ENCODE data around the gene ADAMTSL4. TPM values are rescaled to one million over a fixed set of nuclear protein-coding genes. Genes with fewer than 3 reads are reported as not detected.

The ADAMTSL4 gene
- total RNA-seq, 2 donors from 2014 or later: 6.9 to 9.5 TPM

- no peak for ATAC-seq
- DNase-seq: no peak
- intact Hi-C loops (cut with DNase I, micrococcal nuclease): loop anchor here in 1 of 2 donors (10.0 kb wide), 1 partner anchor 56 kb away; no protein-coding TSS in a partner anchor
Measured at GRCh38 chr1:150530491-150531159, 18.6 kb upstream of the ADAMTSL4 start.

DNA sequence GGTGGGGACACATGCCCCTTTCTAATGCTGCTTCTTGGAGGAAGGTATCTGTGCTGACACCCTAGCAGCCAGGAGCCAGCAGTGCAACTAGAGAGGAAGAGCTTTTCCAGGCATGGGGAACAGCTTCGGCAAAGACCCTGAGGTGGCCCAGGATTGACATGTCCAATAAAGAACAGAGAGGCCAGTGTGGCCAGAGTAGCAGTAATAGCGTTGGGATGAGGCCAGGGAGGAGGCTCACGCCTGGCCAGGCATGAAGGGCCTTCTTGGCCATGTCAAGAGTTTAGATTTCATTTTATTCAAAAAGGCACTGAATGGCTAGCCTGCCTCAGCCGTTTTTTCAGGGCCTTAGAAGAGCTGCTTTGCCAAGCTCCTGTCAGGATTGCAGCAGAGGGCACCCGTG is 16.3 kb upstream of the ADAMTSL4 start:
- intact Hi-C loops (cut with DNase I, micrococcal nuclease): loop anchor here in 1 of 2 donors (10.0 kb wide), 1 partner anchor 58 kb away; no protein-coding TSS in a partner anchor
- no peak for ATAC-seq
- no peak for DNase-seq

GRCh38 chr1:150534002-150534401 is 15.2 kb upstream of the ADAMTSL4 start:
- intact Hi-C loops (cut with DNase I, micrococcal nuclease): loop anchor here in 1 of 2 donors (10.0 kb wide), 1 partner anchor 59 kb away; no protein-coding TSS in a partner anchor
- ATAC-seq: peak; percentile 2
- no peak for DNase-seq

DNA sequence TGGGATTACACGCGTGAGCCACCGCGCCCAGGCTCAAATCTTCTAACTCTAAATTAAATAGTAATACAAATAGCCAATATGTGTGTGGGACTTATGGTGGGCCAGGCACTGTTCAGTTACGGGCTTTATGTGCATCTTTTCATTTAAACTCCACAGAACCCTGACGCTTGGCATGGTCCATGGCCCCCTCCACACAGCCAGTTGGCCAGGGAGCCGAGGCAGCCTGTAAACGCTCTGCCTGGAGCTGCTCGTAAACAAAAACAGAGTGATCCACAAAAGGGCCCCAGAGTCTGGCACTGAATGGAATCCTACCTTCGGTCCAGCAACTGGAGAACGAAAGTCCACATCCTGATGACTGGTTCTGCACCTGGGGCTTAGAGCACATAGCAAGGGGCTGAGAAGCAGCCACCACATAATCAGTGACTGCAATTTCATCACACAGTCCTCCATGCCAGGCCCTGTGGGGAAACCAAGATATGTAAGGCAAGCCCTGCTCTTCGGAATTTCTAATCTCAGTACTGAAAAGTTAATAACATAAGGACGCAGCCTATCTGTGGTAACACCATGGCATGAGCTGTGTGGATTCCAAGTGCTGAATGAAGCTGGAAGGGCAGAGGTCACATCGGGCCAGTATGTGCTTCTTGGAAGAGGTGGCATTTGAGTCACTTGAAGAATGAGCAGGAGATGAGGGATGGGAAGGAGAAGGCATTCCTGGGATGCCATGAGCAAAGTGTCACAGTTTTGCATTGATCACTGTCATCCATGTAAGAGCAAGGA is 13.5 kb upstream of the ADAMTSL4 start:
- intact Hi-C loops (cut with DNase I, micrococcal nuclease): loop anchor here in 1 of 2 donors (10.0 kb wide), 1 partner anchor 61 kb away; no protein-coding TSS in a partner anchor
- no peak for ATAC-seq

DNA sequence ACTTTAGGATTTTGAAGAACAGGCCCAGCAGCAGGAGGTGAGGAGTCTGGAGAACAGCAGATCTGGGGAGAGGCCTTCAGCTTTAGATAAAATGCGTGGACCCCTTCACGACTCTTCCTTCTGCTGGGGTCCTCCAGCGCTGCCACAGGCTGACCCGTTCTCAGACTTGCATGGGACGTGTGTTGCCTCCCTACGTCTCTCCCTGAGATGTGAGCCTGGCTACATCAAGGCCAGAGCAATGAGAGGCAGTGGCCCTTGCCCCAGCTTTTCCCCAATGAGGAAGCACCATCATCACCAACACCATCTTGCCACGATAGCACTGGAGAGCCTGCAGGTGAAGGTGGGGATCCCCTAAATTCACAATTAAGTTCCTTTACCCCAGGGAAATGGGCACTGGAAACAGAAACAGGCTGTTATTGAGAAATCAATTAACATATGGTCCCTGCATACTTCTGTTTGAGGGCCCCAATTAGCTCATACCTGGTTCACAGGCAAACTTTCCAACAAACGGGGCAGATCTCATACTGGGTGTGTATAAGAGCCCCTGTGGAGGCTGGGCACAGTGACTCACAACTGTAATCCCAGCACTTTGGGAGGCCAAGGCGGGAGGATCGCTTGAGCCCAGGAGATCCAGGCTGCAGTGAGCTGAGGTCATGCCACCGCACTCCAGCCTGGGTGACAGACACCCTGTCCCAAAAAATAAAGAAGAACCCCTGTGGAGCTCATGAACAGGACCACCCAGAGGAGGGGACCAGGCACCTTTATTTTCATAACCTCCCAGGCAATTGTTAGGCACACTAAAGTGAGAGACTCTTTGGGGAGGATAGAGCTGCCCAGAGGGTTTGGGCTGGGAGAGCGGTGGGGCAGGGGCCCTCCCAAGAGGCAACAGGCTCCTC is 12.1 kb upstream of the ADAMTSL4 start:
- intact Hi-C loops (cut with DNase I, micrococcal nuclease): loop anchor here in 1 of 2 donors (10.0 kb wide), 1 partner anchor 62 kb away; no protein-coding TSS in a partner anchor
- DNase-seq (no peak), ATAC-seq (no peak)

More for the DNA sequence above, 13.5 kb upstream of the ADAMTSL4 start:
- DNase-seq: no peak

DNA sequence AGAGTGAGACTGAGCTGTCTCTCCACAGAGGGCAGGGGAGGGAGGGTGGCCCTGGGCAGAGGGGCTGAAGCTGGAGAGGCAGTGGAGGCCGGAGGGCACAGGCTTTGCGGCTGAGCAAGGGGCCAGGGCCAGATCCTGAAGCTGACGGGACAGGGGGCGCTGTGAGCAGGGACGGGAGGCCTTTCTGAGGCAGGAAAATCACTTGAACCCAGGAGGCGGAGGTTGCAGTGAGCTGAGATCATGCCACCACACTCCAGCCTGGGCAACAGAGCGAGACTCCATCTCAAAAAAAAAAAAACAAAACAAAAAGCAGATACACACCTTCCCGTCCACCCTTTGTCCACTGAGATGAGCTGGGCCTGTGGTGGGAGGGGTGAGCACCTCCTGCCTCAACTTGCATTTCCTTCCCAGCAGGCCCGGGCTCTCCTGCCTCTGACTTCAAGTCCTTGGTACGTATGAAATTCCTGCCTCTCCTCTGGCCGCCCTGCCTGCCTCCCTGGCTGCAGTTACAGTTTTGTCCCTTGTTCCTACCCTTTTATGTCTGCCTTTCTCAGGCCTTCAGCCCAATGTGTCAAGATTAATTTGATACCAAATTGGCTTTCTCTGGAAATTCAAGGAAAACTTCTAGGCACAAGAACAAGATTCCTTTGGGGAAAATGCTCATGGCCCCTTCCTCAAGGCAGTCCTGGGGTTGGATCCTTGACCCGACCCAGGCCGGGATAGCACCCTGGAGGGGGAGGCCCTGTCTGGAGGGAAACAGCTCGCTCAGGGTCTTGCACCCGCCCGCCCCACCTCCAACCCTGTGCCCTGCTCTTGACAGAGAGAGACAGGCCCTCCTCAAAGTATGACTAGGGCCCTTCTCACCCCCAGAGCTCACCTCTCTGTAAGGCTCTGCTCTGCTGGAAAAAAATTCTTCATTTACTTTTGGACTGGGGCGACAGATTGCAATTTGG is 11.2 kb upstream of the ADAMTSL4 start:
- DNase-seq (peak in 1 of 2 donors; percentile 30), ATAC-seq (no peak)
- intact Hi-C loops (cut with DNase I, micrococcal nuclease): loop anchor here in 1 of 2 donors (10.0 kb wide), 1 partner anchor 63 kb away; no protein-coding TSS in a partner anchor

GRCh38 chr1:150543500-150544143 is 5.6 kb upstream of the ADAMTSL4 start:
- DNase-seq: peak in 1 of 2 donors; percentile 37
- intact Hi-C loops (cut with DNase I, micrococcal nuclease): no loop called here
- no peak for ATAC-seq

DNA sequence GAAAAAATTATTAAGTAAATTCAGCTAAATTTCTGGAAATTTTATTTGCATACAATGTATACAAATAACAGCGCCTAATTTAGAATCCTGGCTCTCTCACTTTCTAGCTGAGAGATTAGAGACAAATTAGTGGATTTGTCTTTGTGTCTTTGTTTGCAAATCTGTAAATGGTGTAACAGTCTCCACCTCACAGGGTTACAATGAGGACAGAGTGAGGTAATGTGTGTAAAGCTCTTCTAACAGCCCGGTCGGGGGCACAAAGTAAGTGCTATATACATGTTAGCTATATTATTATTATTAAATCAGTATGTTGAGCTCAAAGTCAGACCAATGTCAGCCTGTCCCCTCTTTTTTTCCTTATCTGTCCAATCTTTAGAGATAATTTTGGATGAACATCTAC is 5.0 kb upstream of the ADAMTSL4 start:
- no peak for DNase-seq
- ATAC-seq: no peak

GRCh38 chr1:150545486-150546032 is 3.6 kb upstream of the ADAMTSL4 start:
- intact Hi-C loops (cut with DNase I, micrococcal nuclease): no loop called here
- ATAC-seq (no peak), DNase-seq (no peak)

More for the DNA sequence above, 5.0 kb upstream of the ADAMTSL4 start:
- intact Hi-C loops (cut with DNase I, micrococcal nuclease): no loop called here

GRCh38 chr1:150546294-150546937 is 2.8 kb upstream of the ADAMTSL4 start:
- no peak for ATAC-seq
- DNase-seq: no peak
- intact Hi-C loops (cut with DNase I, micrococcal nuclease): no loop called here

DNA sequence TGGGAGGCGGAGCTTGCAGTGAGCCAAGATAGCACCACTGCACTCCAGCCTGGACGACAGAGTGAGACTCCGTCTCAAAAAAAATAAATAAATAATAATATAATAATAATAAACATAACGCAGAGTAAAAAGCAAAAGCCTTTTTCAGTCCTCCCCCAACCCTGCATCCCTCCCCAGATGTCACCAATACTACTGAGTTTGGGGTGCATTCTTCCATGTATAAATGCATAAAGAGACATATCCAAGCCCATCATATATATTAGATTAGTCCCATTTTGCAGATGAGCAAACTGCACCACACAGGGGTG is 930 bp upstream of the ADAMTSL4 start:
- DNase-seq (no peak), ATAC-seq (no peak)
- intact Hi-C loops (cut with DNase I, micrococcal nuclease): no loop called here

DNA sequence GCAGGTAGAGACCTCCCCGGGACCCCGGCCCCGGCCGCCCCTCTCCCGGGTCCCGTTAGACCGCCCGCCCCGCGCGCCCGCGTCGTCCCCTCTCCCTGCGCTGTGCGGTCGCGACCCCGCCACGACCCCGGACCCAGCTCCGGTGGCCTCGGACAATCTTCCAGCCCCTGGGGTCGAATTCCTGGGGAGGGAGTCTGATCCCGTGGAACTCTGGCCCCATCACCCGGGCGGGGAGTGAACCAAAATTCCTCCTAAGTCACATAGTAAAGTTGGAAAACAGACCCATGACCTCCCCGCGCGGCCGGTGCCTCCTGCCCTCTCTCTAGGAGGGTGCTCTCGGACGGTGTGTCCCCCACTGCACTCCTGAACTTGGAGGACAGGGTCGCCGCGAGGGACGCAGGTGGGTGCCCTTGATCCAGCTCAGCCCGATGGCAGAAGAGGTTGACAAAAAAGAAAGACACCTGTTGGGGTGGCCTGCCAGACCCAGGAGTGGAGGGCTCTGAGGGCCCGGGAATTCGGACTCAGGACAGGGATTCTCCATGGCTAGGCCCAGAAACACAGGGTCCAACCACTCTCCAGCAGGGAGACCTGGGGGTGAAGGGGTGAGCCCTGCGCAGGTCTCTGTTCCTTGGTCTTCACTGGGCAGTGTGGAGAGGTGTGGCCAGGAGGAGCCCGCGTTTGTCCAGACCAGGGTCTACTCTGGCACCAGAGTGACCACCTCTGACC is 451 bp downstream of the ADAMTSL4 start:
- ATAC-seq (peak; percentile 9), DNase-seq (no peak)
- intact Hi-C loops (cut with DNase I, micrococcal nuclease): loop anchor here in 1 of 2 donors (10.0 kb wide), 1 partner anchor 75 kb away; the partner anchor contains the start of gene ENSA

DNA sequence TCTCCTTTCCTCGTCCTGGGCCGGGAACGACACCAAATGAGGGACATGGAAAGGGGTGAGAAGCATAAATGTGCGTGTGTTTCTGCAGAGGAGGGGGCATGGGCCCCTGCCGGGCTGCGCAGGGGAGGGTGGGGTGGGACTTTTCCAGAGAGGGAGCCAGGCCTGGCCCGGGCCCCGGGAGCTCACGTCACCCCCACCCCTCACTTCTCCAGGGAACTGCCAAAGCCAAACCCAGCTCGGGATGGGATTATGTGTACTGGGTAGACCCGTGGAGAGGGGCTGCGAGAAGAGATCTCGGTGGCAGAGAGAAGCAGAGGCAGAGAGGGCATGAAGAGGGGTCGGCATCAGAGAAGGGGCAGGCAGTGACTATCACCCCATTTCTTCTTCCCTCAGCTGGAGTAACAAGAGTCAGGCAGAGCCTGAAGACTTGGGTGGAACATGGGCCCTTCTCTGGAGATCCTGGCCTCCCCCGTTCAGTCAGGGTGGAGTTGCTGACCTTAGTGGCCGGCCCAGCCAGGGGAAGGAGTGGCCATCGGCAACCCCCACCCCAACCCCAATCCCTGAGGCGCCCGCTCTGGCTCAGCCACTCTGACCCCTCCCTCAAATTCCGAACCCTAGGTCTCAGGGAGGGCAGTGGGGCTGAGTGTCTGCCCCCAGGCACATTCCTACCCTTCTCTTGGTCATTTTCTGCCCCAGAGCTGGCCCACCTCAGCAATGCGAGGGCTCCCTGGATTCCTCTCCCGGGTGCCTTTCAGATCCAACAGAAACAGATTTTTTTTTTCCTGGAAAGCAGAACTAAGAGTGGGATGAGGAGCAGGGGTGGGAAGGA is 1.2 kb downstream of the ADAMTSL4 start:
- no peak for DNase-seq
- ATAC-seq: no peak
- intact Hi-C loops (cut with DNase I, micrococcal nuclease): loop anchor here in 1 of 2 donors (10.0 kb wide), 1 partner anchor 74 kb away; the partner anchor contains the start of gene ENSA

DNA sequence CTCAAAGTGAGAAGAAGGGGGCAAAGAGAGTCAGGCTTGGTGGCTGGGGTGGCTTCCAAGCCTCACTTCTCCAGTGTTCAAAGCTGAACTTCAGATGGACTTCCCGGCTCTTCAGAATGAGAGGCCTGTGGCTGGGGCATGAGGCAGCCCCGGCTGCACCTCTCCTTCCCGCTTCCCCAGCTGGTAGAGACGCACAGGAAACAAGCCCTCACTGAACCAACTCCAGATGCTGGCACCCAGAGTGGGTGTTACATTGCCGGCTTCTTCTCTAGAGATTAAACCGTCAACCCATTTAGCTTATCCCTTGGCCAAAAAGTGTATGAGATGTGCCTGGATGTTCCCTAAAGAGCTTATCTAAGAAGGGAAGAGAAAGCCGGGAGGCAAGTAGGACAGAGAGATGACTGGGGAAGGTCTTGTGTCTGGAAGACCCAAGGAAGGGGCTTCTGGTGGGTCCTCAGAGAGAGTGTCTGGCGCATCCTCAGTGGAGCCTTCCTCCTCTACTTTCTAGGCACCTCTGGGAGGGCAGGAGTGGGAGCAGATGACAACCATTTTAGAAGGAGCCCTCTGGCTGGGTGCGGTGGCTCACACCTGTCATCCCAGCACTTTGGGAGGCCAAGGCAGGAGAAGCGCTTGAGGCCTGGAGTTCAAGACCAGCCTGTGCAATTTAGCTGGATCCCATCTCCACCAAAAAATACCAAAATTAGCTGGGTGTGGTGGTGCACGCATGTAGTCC is 2.0 kb downstream of the ADAMTSL4 start:
- ATAC-seq (no peak), DNase-seq (no peak)
- intact Hi-C loops (cut with DNase I, micrococcal nuclease): loop anchor here in 1 of 2 donors (10.0 kb wide), 1 partner anchor 74 kb away; the partner anchor contains the start of gene ENSA

Data from left colon (tissue), 2 donors.